CD14-positive monocyte (primary cell): ENCODE results near the gene SH3BP5. TPM values are rescaled to one million over a fixed set of nuclear protein-coding genes. Genes with fewer than 3 reads are reported as not detected.
A peak's percentile ranks its signal among the peaks of the same experiment; 100 is the strongest.

Source experiments
- DNase-seq, 3 donors: peaks; one replicate each; pipeline ENCODE4 v3.0.0-alpha.2; 2011 to 2022
- H2AFZ ChIP-seq: 2 replicates; pipeline ENCODE4 v1.6.0; 2012; ENCODE audit warnings: mild to moderate bottlenecking, low read depth, low read length, inconsistent platforms; ENCODE audit not compliant: insufficient read depth, poor library complexity, severe bottlenecking
- H3K27ac ChIP-seq, 2 donors: 1 replicate in 1 of 2; 2 replicates in 1 of 2; pipeline ENCODE4 v1.5.1; 2012 to 2013; ENCODE audit warnings: low read length in 2 of 2, control low read depth in 1 of 2, inconsistent platforms in 1 of 2, low read depth in 1 of 2, mild to moderate bottlenecking in 1 of 2
- H3K27me3 ChIP-seq, 2 donors: one replicate each; pipeline versions ENCODE4 v1.6.0 to v1.6.1; 2011 to 2013; ENCODE audit warnings: low read length in 2 of 2; ENCODE audit not compliant: control insufficient read depth in 2 of 2, insufficient read depth in 2 of 2
- H3K36me3 ChIP-seq, 2 donors: replicated peaks in 1 of 2; 1 replicate in 1 of 2; 2 replicates in 1 of 2; pipeline versions ENCODE4 v1.5.1 to v1.6.1; 2012 to 2013; ENCODE audit warnings: low read length in 2 of 2, control low read depth in 1 of 2, inconsistent platforms in 1 of 2, mild to moderate bottlenecking in 1 of 2; ENCODE audit not compliant: insufficient read depth in 2 of 2, control insufficient read depth in 1 of 2
- H3K4me1 ChIP-seq, 2 donors: 1 replicate in 1 of 2; 2 replicates in 1 of 2; pipeline versions ENCODE4 v1.5.1 to v1.6.1; 2012 to 2013; ENCODE audit warnings: low read length in 2 of 2, control low read depth in 1 of 2, inconsistent platforms in 1 of 2, mild to moderate bottlenecking in 1 of 2, moderate library complexity in 1 of 2; ENCODE audit not compliant: insufficient read depth in 2 of 2, control insufficient read depth in 1 of 2
- H3K4me2 ChIP-seq: replicated peaks from 2 replicates; pipeline ENCODE3; 2012; ENCODE audit warnings: low read length, moderate library complexity, mild to moderate bottlenecking; ENCODE audit not compliant: poor library complexity, severe bottlenecking; ENCODE audit errors: extremely low read depth
- H3K4me3 ChIP-seq, 3 experiments: fragments of 200-600 bp in 1 of 3; sonication (generic) in 1 of 3; replicated peaks in 1 of 3; 1 replicate in 2 of 3; 2 replicates in 1 of 3; pipeline ENCODE4 v1.5.1; 2011 to 2013; ENCODE audit warnings: low read length in 3 of 3, mild to moderate bottlenecking in 3 of 3, control low read depth in 2 of 3, low read depth in 2 of 3, inconsistent platforms in 1 of 3, moderate library complexity in 1 of 3
- H3K79me2 ChIP-seq: 2 replicates; pipeline ENCODE4 v1.6.0; 2012; ENCODE audit warnings: mild to moderate bottlenecking, control low read depth, inconsistent platforms, low read length, moderate library complexity; ENCODE audit not compliant: insufficient read depth
- H3K9ac ChIP-seq: 2 replicates; pipeline ENCODE4 v1.6.0; 2017; ENCODE audit warnings: low read length, mild to moderate bottlenecking; ENCODE audit not compliant: insufficient read depth, poor library complexity, severe bottlenecking
- H3K9me3 ChIP-seq, 2 donors: replicated peaks in 1 of 2; 1 replicate in 1 of 2; 2 replicates in 1 of 2; pipeline versions ENCODE4 v1.5.1 to v1.6.1; 2012 to 2013; ENCODE audit warnings: low read length in 2 of 2, control low read depth in 1 of 2; ENCODE audit not compliant: control insufficient read depth in 1 of 2, insufficient read depth in 1 of 2
- H4K20me1 ChIP-seq: 2 replicates; pipeline ENCODE4 v1.6.0; 2012; ENCODE audit warnings: mild to moderate bottlenecking, low read length, control low read depth, moderate library complexity; ENCODE audit not compliant: insufficient read depth
- H3K27ac Mint-ChIP-seq, 7 donors: one replicate each; pipeline ENCODE4 v1.8.0; 2020; ENCODE audit warnings: mild to moderate bottlenecking in 7 of 7, mixed read lengths in 7 of 7, moderate library complexity in 6 of 7, inconsistent platforms in 2 of 7
- H3K27me3 Mint-ChIP-seq, 3 donors: one replicate each; pipeline ENCODE4 v1.8.0; 2021 to 2022; ENCODE audit warnings: low read depth in 3 of 3, mild to moderate bottlenecking in 3 of 3, mixed read lengths in 3 of 3, moderate library complexity in 3 of 3, inconsistent platforms in 1 of 3
- H3K36me3 Mint-ChIP-seq, 2 donors: one replicate each; pipeline ENCODE4 v1.8.0; 2020; ENCODE audit warnings: mixed read lengths in 2 of 2, inconsistent platforms in 1 of 2, mild to moderate bottlenecking in 1 of 2
- H3K4me1 Mint-ChIP-seq: one replicate; pipeline ENCODE4 v1.8.0; 2020; ENCODE audit warnings: mild to moderate bottlenecking, mixed read lengths
- H3K4me3 Mint-ChIP-seq, 2 donors: one replicate each; pipeline ENCODE4 v1.8.0; 2020; ENCODE audit warnings: mild to moderate bottlenecking in 2 of 2, mixed read lengths in 2 of 2, moderate library complexity in 1 of 2
- H3K9me3 Mint-ChIP-seq, 7 donors: one replicate each; pipeline ENCODE4 v1.8.0; 2020 to 2022; ENCODE audit warnings: mixed read lengths in 7 of 7, mild to moderate bottlenecking in 6 of 7, moderate library complexity in 6 of 7, inconsistent platforms in 2 of 7
- CTCF ChIP-seq: fragments of 200-600 bp; IDR thresholded peaks from one replicate; pipeline ENCODE4 v1.8.0; 2022; ENCODE audit warnings: antibody characterized with exemption, mild to moderate bottlenecking
- WGBS: methylation state at CpG from one replicate; pipeline ENCODE4 v1.1.5; 2013; ENCODE audit warnings: missing lambda C conversion rate; ENCODE audit not compliant: insufficient coverage; 5-methylcytosine and 5-hydroxymethylcytosine counted together
- intact Hi-C, 2 donors: fragments of 100-400 bp; cut with micrococcal nuclease; formaldehyde crosslinking; loops; one replicate each; pipeline versions ENCODE4 v1.15.0 to v1.15.1; 2023
- polyA plus RNA-seq, 3 donors: library from polyadenylated mRNA; depleted of rRNA in 1 of 3; unstranded in 2 of 3; stranded (reverse) in 1 of 3; fragments of 300-500 nt in 2 of 3; fragments of >200 nt in 1 of 3; fragmentation: Illumina TruSeq in 2 of 3; gene quantifications; 1 replicate in 2 of 3; 2 replicates in 1 of 3; pipeline ENCODE4 v1.2.3, GENCODE V29; 2012 to 2021

The SH3BP5 gene
- polyA plus RNA-seq, 3 donors, result 10.7 to 29.6 (median 22.8) TPM

DNA sequence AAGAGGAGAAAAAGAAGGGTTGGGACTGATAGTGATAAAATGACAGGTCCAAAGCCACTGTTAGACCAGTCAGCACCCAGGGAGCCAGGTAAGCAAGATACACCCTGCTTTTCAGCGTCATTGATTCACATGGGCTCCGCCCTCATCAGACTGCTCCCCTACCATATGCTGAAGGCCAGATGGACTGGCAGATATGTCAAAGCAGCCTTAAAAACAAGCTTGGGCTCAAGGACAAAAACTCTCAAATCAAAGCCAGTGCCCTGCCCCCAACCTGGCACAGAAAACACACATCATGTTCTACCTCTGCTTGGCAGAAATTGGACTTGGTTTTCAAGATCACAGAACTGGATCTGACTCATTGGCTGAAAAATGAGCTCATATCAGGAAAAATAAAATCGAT is 33.4 kb downstream of the SH3BP5 start:
- Mint-ChIP-seq H3K27me3 (peaks cover 0 to 12% (median 7%) of the 10 kb centered on the region in 3 donors), H3K4me3 (no peak overlapping the region), H3K4me1 (peaks cover 57% of the 10 kb centered on the region), H3K36me3 (peaks cover 57% of the 10 kb centered on the region in 2 donors), H3K9me3 (peaks cover 0 to 7% (median 2%) of the 10 kb centered on the region in 7 donors), H3K27ac (peak overlapping the region in 3 of 7 donors; percentile 0 to 77 (median 0))
- Histone ChIP-seq H3K9ac (no peak overlapping the region), H3K79me2 (peaks cover 27% of the 10 kb centered on the region), H3K27me3 (no peaks in the 10 kb centered on the region), H3K9me3 (no peaks in the 10 kb centered on the region), H3K4me2 (no peak overlapping the region), H2AFZ (no peak overlapping the region), H3K4me3 (no peak overlapping the region), H3K4me1 (peaks cover 57 to 65% of the 10 kb centered on the region in 2 donors), H4K20me1 (no peaks in the 10 kb centered on the region), H3K27ac (no peak overlapping the region), H3K36me3 (peaks cover 18 to 28% of the 10 kb centered on the region in 2 donors)
- 100% methylated on average over 2 of the region's 3 CpGs for WGBS
- TF ChIP-seq CTCF, result no peak
- intact Hi-C loops, result loop anchor here (5.0 kb wide), 1 partner anchor 33 kb away; the partner anchor contains the start of gene SH3BP5 (in 2 of the 2)
- DNase-seq, result no peak

- intact Hi-C loops, result loop anchor here (5.0 kb wide), 1 partner anchor 34 kb away; the partner anchor contains the start of gene SH3BP5 (in 2 of the 2)
- Histone ChIP-seq H3K4me2 (no peak overlapping the region), H3K9ac (no peak overlapping the region), H3K27me3 (no peaks in the 10 kb centered on the region), H3K4me1 (peaks cover 62 to 70% of the 10 kb centered on the region in 2 donors), H2AFZ (no peak overlapping the region), H3K4me3 (no peak overlapping the region), H3K36me3 (peaks cover 13 to 23% of the 10 kb centered on the region in 2 donors), H3K9me3 (no peaks in the 10 kb centered on the region), H3K27ac (no peak overlapping the region), H3K79me2 (peaks cover 27% of the 10 kb centered on the region), H4K20me1 (no peaks in the 10 kb centered on the region)
- H3K9me3 Mint-ChIP-seq, result peaks cover 0 to 7% (median 2%) of the 10 kb centered on the region in 7 donors
- peaks cover 52 to 54% of the 10 kb centered on the region in 2 donors for H3K36me3 Mint-ChIP-seq
- H3K27ac Mint-ChIP-seq, result peak overlapping the region in 4 of 7 donors; percentile 0 to 46 (median 2)
- H3K4me3 Mint-ChIP-seq, result no peak overlapping the region
- DNase-seq, result no peak
- TF ChIP-seq CTCF, result no peak
- 100% methylated on average over 1 of the region's 3 CpGs for WGBS
- peaks cover 62% of the 10 kb centered on the region for H3K4me1 Mint-ChIP-seq
- H3K27me3 Mint-ChIP-seq, result peaks cover 0 to 11% (median 7%) of the 10 kb centered on the region in 3 donors
Measured at GRCh38 chr3:15298504-15298903, 33.9 kb downstream of the SH3BP5 start.
